Bronchial epithelial cell (primary cell): ENCODE data around the gene CTDP1. TPM values are rescaled to one million over a fixed set of nuclear protein-coding genes. Genes with fewer than 3 reads are reported as not detected.
"Not testable (repeated sequence)": the region's sequence is repeated elsewhere in the genome, so short reads cannot be mapped to it uniquely, and the experiment has no call there.

Experiments used
- DNase-seq: peaks from one replicate; pipeline ENCODE4 v3.0.0-alpha.2; 2010; ENCODE audit warnings: low read depth
- FAIRE-seq: peaks from 2 replicates; lab custom pipeline; 2011; peaks lifted over from hg19 to GRCh38; lab: Jason Lieb, UNC
- H3K27me3 ChIP-seq: 2 replicates; pipeline ENCODE4 v1.5.1; 2011; ENCODE audit warnings: low read length; ENCODE audit not compliant: control insufficient read depth, insufficient read depth
- H3K36me3 ChIP-seq: 2 replicates; pipeline ENCODE4 v1.5.1; 2011; ENCODE audit warnings: low read length; ENCODE audit not compliant: control insufficient read depth, insufficient read depth
- H3K4me3 ChIP-seq: 2 replicates; pipeline ENCODE4 v1.5.1; 2011; ENCODE audit warnings: mild to moderate bottlenecking, low read depth, low read length, control low read depth
- total RNA-seq: library from RNA; depleted of rRNA; stranded (reverse); fragments of >200 nt; gene quantifications from 2 replicates; pipeline ENCODE4 v1.2.1, GENCODE V29; 2014
- TF ChIP-seq, protein P1 (sequence below): IDR thresholded peaks from 2 replicates; pipeline ENCODE4 v1.5.1; 2011; ENCODE audit warnings: mild to moderate bottlenecking, moderate library complexity, low read length, control low read depth, inconsistent platforms; ENCODE audit not compliant: insufficient read depth, severe bottlenecking

CTDP1 gene
- total RNA-seq, 1 donor from 2014 or later: 27.1 TPM

DNA sequence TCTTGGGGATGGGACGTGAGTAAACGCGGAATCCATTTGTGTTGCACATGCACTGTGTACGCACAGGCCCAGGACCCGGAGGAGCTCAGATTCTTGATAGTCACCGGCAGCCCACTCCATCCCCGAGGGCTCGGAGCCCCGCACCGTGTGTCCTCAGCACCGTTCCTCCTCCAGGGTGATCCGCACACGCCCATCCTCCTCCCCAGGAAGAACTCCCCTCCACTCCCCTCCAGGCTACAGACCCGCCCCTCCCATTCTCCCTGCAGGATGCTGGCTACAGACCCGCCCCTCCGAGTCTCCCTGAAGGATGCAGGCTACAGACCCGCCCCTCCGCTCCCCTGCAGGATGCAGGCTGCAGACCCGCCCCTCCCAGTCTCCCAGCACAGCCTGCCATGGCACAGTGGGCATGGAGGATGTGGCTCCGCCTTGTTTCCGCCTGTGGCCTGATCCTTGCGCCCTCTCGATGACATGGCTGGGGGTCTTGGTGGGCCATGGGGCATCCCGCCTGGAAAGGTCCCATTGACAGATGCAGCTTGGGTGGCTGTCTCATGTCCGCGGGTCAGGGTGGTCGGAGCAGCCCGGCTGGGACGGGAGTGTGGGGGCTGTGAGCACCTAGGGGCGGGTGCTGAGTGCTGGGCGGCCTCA is 14.1 kb downstream of the CTDP1 start:
- peaks cover 21% of the 10 kb centered on the region for H3K36me3 ChIP-seq
- TF ChIP-seq, protein P1, sequence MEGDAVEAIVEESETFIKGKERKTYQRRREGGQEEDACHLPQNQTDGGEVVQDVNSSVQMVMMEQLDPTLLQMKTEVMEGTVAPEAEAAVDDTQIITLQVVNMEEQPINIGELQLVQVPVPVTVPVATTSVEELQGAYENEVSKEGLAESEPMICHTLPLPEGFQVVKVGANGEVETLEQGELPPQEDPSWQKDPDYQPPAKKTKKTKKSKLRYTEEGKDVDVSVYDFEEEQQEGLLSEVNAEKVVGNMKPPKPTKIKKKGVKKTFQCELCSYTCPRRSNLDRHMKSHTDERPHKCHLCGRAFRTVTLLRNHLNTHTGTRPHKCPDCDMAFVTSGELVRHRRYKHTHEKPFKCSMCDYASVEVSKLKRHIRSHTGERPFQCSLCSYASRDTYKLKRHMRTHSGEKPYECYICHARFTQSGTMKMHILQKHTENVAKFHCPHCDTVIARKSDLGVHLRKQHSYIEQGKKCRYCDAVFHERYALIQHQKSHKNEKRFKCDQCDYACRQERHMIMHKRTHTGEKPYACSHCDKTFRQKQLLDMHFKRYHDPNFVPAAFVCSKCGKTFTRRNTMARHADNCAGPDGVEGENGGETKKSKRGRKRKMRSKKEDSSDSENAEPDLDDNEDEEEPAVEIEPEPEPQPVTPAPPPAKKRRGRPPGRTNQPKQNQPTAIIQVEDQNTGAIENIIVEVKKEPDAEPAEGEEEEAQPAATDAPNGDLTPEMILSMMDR: no peak
- H3K27me3 ChIP-seq: no peaks in the 10 kb centered on the region
- no peak overlapping the region for H3K4me3 ChIP-seq
- DNase-seq (no peak), FAIRE-seq (no peak)

DNA sequence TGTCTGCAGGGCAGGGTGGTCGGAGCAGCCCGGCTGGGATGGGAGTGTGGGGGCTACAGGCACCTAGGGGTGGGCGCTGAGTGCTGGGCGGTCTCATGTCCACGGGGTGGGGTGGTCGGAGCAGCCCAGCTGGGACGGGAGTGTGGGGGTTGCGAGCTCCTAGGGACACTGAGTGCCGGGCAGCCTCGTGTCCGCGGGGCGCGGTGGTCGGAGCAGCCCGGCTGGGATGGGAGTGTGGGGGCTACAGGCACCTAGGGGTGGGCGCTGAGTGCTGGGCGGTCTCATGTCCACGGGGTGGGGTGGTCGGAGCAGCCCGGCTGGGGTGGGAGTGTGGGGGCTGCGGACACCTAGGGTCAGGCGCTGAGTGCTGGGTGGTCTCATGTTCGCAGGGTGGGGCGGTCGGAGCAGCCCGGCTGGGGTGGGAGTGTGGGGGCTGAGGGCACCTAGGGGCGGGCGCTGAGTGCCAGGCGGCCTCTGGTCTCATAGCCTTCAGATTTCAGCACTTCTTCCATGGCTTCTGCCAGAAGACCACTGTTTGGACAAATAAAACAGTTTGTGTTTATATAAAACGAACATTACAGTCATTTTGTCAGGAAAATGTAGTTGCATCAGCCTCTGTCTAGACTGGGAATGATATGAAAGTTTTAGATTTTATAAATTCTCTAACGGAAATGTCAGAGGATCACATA is 14.7 kb downstream of the CTDP1 start:
- DNase-seq, FAIRE-seq, H3K27me3 ChIP-seq, H3K4me3 ChIP-seq: not testable (repeated sequence)
- H3K36me3 ChIP-seq: peaks cover 25% of the 10 kb centered on the region

DNA sequence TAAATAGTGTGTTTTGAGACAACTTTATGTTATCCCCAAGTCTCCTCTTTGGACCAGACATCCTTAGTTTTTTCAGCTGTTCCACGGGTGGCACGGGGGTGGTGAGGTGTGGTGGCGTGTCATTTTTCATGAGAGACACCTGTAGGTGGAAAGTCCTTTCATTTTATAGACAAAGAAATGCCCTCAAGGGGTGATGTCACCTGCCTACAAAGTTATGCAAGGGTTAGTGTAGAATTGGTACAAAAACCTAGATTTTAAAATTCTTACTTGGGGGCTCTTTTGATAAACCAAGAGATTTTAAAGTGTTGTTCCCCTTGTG is 15.3 kb downstream of the CTDP1 start:
- Histone ChIP-seq H3K27me3 (no peaks in the 10 kb centered on the region), H3K4me3 (no peak overlapping the region), H3K36me3 (peaks cover 27% of the 10 kb centered on the region)
- TF ChIP-seq, protein P1: no peak
- FAIRE-seq (no peak), DNase-seq (no peak)

DNA sequence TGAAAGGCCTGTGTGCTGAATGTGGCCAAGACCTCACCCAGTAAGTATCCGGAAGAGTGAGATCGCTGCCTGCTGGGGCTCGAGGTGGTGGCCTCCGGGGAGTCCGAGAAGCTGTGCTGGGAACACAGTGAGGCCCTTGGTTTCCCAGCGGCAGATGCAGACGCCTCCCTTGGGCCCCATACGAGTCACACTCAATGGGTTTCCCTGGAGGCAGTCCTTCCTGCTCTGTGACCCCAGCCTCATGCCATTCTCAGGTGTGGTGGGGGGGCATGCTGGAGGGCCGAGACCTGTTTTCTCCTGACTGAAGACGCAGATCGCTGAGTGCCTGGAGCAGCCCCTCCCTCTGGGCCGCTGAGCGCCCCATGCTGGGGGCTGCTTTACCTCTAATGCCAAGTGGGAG is 15.7 kb downstream of the CTDP1 start:
- H3K36me3 ChIP-seq: peaks cover 27% of the 10 kb centered on the region
- H3K27me3 ChIP-seq: no peaks in the 10 kb centered on the region
- FAIRE-seq (no peak), DNase-seq (no peak)
- no peak overlapping the region for H3K4me3 ChIP-seq
- TF ChIP-seq, protein P1: no peak

DNA sequence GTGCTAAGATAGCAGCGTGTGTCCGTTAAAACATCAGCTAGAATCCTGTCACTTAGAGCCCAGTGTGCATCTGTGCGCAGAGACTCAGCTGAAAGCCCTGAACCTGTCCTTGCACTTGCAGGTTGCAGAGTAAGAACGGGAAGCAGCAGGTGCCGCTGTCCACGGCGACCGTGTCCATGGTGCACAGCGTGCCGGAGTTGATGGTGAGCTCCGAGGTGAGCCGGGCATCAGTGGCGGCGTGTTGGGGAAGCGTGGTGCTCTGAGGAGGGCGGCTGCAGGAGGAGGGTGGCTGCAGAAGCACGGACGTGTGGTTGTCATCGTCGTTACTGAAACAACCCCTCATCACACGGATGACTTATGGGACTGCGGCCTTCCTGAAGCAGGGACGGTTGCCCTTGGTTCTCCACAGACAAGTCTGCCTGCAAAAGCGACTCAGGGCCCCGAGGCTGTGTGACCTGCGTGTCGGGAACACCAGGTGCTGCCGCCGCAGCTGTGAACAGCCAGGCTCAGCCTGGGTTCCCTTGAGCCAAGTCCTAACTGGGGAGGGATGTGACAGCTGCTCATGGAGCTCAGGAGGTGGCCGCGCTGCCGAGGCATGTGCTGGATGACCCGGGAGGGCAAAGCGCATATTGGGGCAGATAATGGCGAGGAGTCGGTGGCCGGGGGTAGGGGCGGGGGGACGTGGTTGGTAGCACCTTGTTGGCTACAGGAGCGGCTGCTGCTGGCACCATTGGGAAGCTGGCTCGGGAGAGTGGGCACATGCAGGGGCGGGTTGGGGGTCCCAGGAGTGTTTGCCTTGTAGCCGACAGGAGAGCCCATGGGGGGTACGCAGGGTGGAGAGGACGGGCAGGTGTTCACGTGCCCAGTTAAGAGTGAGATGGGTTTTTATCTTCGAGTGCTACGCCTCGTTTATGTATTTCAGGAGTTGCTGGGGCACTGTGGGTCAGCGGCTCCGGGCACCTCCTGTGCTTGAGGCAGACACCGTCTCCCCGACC is 16.6 kb downstream of the CTDP1 start:
- DNase-seq (no peak), FAIRE-seq (peak; percentile 32)
- H3K27me3 ChIP-seq: no peaks in the 10 kb centered on the region
- H3K4me3 ChIP-seq: no peak overlapping the region
- TF ChIP-seq, protein P1: no peak
- H3K36me3 ChIP-seq: peaks cover 28% of the 10 kb centered on the region

DNA sequence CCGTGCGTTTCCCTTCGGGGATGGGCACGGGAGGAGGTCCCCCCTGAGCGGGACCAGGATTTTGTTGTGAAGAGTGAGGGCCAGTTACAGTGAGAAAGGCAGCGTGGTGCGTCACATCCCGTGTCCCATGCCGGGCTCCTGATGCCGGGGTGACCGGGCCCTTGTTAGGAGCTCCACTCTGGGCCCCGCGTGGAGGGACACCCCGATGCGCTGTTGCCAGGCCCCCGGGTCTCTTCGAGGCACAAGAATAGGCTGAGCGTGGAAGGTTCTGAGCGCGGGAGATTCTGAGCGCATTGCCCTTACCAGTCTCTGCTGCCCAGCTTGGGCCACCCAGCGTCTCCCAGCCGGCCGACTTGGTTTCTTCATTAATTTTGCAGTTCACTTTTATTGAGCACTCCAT is 17.6 kb downstream of the CTDP1 start:
- no peak for DNase-seq
- Histone ChIP-seq H3K36me3 (peaks cover 28% of the 10 kb centered on the region), H3K4me3 (no peak overlapping the region), H3K27me3 (no peaks in the 10 kb centered on the region)
- FAIRE-seq: no peak
- TF ChIP-seq, protein P1: no peak
